Heart left ventricle (tissue), 13 donors: ENCODE data around the gene MAML3.

ENCODE experiments used
- CTCF ChIP-seq, 12 donors: fragments of 200-600 bp; sonication (generic) in 4 of 12; IDR thresholded peaks; one replicate each; pipeline versions ENCODE4 v1.5.0 to v1.8.0; 2018 to 2022; ENCODE audit warnings: antibody characterized with exemption in 12 of 12, mild to moderate bottlenecking in 5 of 12
- POLR2A ChIP-seq, 2 donors: fragments of 450-650 bp; IDR thresholded peaks; one replicate each; pipeline ENCODE4 v1.6.1; 2017; ENCODE audit warnings: antibody characterized with exemption in 2 of 2, mild to moderate bottlenecking in 2 of 2, moderate library complexity in 2 of 2
- donor health status: ischemic (EF 13 %, LVEDD 7.1; RV severe dilation, severe dysfunction).
- donor health status: DM: no; HTN: yes; CAD: no.
- donor health status: DM: no; HTN: no; CAD: no.
- donor health status: ischemic (EF 25% LVEDD 6.9; RV normal size, moderate dysfunction).
- donor health status: ischemic (EF 25% LVEDD 5.7; RV mildly dilated, moderate dysfunction).
- donor health status: ischemic (EF 35%, LVEDD 5.7; RV mildly dilated, moderate dysfunction).
- donor health status: nonischemic (EF 11% LVEDD 7.7; RV severe dilation, severe dysfunction).
- donor health status: DM: yes; HTN: yes; CAD: no.
- donor health status: PGD.
- donor health status: ischemic (EF 29% LVEDD 5.4; RV normal size, mild dysfunction).
- donor health status: nonischemic (EF 23%, LVEDD 6.1; RV moderate dilation, normal function).

- TF ChIP-seq CTCF (IDR thresholded peaks at IDR 0.05) (no peak), POLR2A (IDR thresholded peaks at IDR 0.05) (no peak)
These were observed 428.7 kb downstream of the MAML3 start for GRCh38 chr4:139725236-139725635.
